Lung (tissue), 12 donors: ENCODE data around the gene TAF6. TPM values are rescaled to one million over a fixed set of nuclear protein-coding genes. Genes with fewer than 3 reads are reported as not detected.

Source experiments
- ATAC-seq: fragments of 200-7000 bp; cut with Tn5 transposase; one replicate; pipeline ENCODE4 v1.9.1; 2020; ENCODE audit warnings: moderate number of reproducible peaks; ENCODE audit not compliant: insufficient read depth, low FRiP score
- DNase-seq, 3 donors: peaks; one replicate each; pipeline ENCODE4 v3.0.0-alpha.2; 2013 to 2017
- H3K27ac ChIP-seq, 2 donors: one replicate each; pipeline ENCODE4 v1.5.1; 2013; ENCODE audit warnings: mild to moderate bottlenecking in 2 of 2, moderate library complexity in 2 of 2, control low read depth in 1 of 2, inconsistent platforms in 1 of 2, low read depth in 1 of 2, low read length in 1 of 2
- H3K27me3 ChIP-seq, 3 donors: one replicate each; pipeline ENCODE4 v1.5.1; 2013; ENCODE audit warnings: low read length in 2 of 3; ENCODE audit not compliant: control insufficient read depth in 3 of 3, insufficient read depth in 3 of 3
- H3K36me3 ChIP-seq, 4 donors: one replicate each; pipeline ENCODE4 v1.5.1; 2013; ENCODE audit warnings: low read length in 4 of 4, mild to moderate bottlenecking in 1 of 4, moderate library complexity in 1 of 4; ENCODE audit not compliant: control insufficient read depth in 4 of 4, insufficient read depth in 4 of 4
- H3K4me1 ChIP-seq, 5 donors: one replicate each; pipeline ENCODE4 v1.5.1; 2013; ENCODE audit warnings: low read length in 5 of 5, mild to moderate bottlenecking in 2 of 5, moderate library complexity in 1 of 5; ENCODE audit not compliant: control insufficient read depth in 5 of 5, insufficient read depth in 5 of 5
- H3K4me3 ChIP-seq: one replicate; pipeline ENCODE4 v1.5.1; 2013; ENCODE audit warnings: mild to moderate bottlenecking, control low read depth, moderate library complexity
- H3K9ac ChIP-seq, 2 donors: one replicate each; pipeline ENCODE4 v1.5.1; 2013; ENCODE audit warnings: low read length in 2 of 2, control low read depth in 1 of 2; ENCODE audit not compliant: insufficient read depth in 1 of 2
- H3K9me3 ChIP-seq, 4 donors: one replicate each; pipeline ENCODE4 v1.5.1; 2013; ENCODE audit warnings: low read length in 3 of 4, mild to moderate bottlenecking in 1 of 4, moderate library complexity in 1 of 4; ENCODE audit not compliant: control insufficient read depth in 4 of 4, insufficient read depth in 3 of 4
- CTCF ChIP-seq: IDR thresholded peaks from 2 replicates; pipeline ENCODE4 v1.5.1; 2012; ENCODE audit warnings: mild to moderate bottlenecking; ENCODE audit errors: control extremely low read depth, extremely low read depth
- WGBS, 2 donors: extraction: QIAGEN DNeasy Blood & Tissue Kit; methylation state at CpG; one replicate each; pipeline ENCODE4 v1.1.7; 2013; 5-methylcytosine and 5-hydroxymethylcytosine counted together
- polyA plus RNA-seq, 2 donors: library from polyadenylated mRNA; stranded (reverse); fragments of 200-250 nt; gene quantifications; one replicate each; pipeline ENCODE4 v1.2.1, GENCODE V29; 2013
- total RNA-seq, 2 donors: library from RNA; depleted of rRNA in 1 of 2; stranded (reverse); fragments of >200 nt in 1 of 2; gene quantifications; one replicate each; pipeline ENCODE4 v1.2.1, GENCODE V29; 2014 to 2021
- donor health status: control.
- donor health status: control.
- donor health status: Bipolar disorder and iron deficiency.
- donor health status: healthy.
- donor health status: DM: yes; HTN: yes; CAD: no.

The TAF6 gene
- total and polyA plus RNA-seq, 4 donors: 31.5 to 51.5 (median 37.9) TPM

- ATAC-seq (no peak), DNase-seq (no peak)
- no peaks in the 10 kb centered on the region for H3K9me3 ChIP-seq
- H3K4me3 ChIP-seq: no peak overlapping the region
- H3K36me3 ChIP-seq: peaks cover 0 to 24% (median 18%) of the 10 kb centered on the region in 4 donors
- TF ChIP-seq CTCF: no peak
- H3K4me1 ChIP-seq: peaks cover 0 to 6% (median 2%) of the 10 kb centered on the region in 5 donors
- no peak overlapping the region for H3K27ac ChIP-seq
- WGBS, 2 donors: 92 to 96% methylated on average over 7 of the region's 7 CpGs
- H3K27me3 ChIP-seq: no peaks in the 10 kb centered on the region
- no peak overlapping the region for H3K9ac ChIP-seq
These were observed 4.1 kb downstream of the TAF6 start for GRCh38 chr7:100115026-100115425.

GRCh38 chr7:100111914-100112313 lies 7.2 kb downstream of the TAF6 start:
- Histone ChIP-seq H3K9ac (no peak overlapping the region), H3K36me3 (peaks cover under 1 to 49% (median 29%) of the 10 kb centered on the region in 4 donors), H3K9me3 (no peaks in the 10 kb centered on the region), H3K4me3 (no peak overlapping the region), H3K27ac (no peak overlapping the region), H3K27me3 (no peaks in the 10 kb centered on the region), H3K4me1 (no peaks in the 10 kb centered on the region)
- ATAC-seq: no peak
- 85 to 90% methylated on average over 13 of the region's 13 CpGs for WGBS, 2 donors
- DNase-seq: no peak
- no peak for TF ChIP-seq CTCF

- no peak for ATAC-seq
- no peak overlapping the region for H3K4me3 ChIP-seq
- peaks cover 3 to 56% (median 29%) of the 10 kb centered on the region in 4 donors for H3K36me3 ChIP-seq
- WGBS, 2 donors: 95 to 98% methylated on average over 7 of the region's 7 CpGs
- H3K27ac ChIP-seq: no peak overlapping the region
- no peak overlapping the region for H3K9ac ChIP-seq
- DNase-seq: no peak
- no peaks in the 10 kb centered on the region for H3K27me3 ChIP-seq
- no peaks in the 10 kb centered on the region for H3K4me1 ChIP-seq
- no peak for TF ChIP-seq CTCF
- no peaks in the 10 kb centered on the region for H3K9me3 ChIP-seq
These were observed 8.0 kb downstream of the TAF6 start for GRCh38 chr7:100111156-100111555.

- peaks cover 5 to 72% (median 31%) of the 10 kb centered on the region in 4 donors for H3K36me3 ChIP-seq
- TF ChIP-seq CTCF: no peak
- H3K9ac ChIP-seq: peak overlapping the region in 1 of 2 donors; percentile 5
- no peaks in the 10 kb centered on the region for H3K4me1 ChIP-seq
- H3K9me3 ChIP-seq: no peaks in the 10 kb centered on the region
- ATAC-seq: no peak
- no peak overlapping the region for H3K27ac ChIP-seq
- 88 to 93% methylated on average over 12 of the region's 12 CpGs for WGBS, 2 donors
- H3K27me3 ChIP-seq: no peaks in the 10 kb centered on the region
- DNase-seq: no peak
- H3K4me3 ChIP-seq: no peak overlapping the region
These were observed 9.5 kb downstream of the TAF6 start for GRCh38 chr7:100109521-100110163.
